ENCODE measurements around the gene APBA2. TPM values are rescaled to one million over a fixed set of nuclear protein-coding genes. Genes with fewer than 3 reads are reported as not detected.

APBA2 gene
- total and polyA plus RNA-seq, 10 donors = 5.8 to 33.8 (median 18.3) TPM

DNA sequence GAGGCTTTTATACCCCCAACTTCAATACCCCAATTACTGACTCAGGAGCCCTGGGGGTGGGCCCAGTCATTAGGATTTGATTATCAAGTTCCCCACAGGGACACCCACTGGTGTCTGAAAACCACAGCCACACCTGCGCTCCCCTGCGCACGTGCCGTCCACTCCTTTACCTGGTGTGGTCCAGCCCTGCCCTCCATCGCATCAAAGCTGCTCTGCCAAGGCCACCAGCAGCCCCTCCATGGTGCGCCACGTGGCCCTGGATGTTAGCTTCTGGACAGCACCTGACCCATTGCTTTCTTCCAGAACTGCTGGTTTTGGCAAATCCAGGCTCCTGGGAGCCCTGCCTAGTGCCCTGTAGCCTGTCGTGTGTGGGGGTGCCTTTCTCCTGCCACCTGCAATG, 247.5 kb downstream of the APBA2 start:
- Histone ChIP-seq H3K9me3 (no peaks in the 10 kb centered on the region), H3K36me3 (no peaks in the 10 kb centered on the region), H3K27ac (no peak overlapping the region), H3K27me3 (replicated peaks in 1 of 7) (peaks cover 0 to 20% (median 0%) of the 10 kb centered on the region in 7 donors), H3K4me1 (no peaks in the 10 kb centered on the region), H3K4me3 (no peak overlapping the region)
- 77 to 95% (median 85%) methylated on average over 7 to 8 of the region's 8 CpGs for WGBS, 5 donors
- DNase-seq = peak; percentile 67
- TF ChIP-seq POLR2A (IDR thresholded peaks at IDR 0.05) (no peak), POLR2AphosphoS5 (IDR thresholded peaks at IDR 0.05) (no peak)
- TF ChIP-seq, protein P1, sequence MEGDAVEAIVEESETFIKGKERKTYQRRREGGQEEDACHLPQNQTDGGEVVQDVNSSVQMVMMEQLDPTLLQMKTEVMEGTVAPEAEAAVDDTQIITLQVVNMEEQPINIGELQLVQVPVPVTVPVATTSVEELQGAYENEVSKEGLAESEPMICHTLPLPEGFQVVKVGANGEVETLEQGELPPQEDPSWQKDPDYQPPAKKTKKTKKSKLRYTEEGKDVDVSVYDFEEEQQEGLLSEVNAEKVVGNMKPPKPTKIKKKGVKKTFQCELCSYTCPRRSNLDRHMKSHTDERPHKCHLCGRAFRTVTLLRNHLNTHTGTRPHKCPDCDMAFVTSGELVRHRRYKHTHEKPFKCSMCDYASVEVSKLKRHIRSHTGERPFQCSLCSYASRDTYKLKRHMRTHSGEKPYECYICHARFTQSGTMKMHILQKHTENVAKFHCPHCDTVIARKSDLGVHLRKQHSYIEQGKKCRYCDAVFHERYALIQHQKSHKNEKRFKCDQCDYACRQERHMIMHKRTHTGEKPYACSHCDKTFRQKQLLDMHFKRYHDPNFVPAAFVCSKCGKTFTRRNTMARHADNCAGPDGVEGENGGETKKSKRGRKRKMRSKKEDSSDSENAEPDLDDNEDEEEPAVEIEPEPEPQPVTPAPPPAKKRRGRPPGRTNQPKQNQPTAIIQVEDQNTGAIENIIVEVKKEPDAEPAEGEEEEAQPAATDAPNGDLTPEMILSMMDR (IDR thresholded peaks at IDR 0.05 in 8 of 11, conservative IDR thresholded peaks at IDR 0.05 in 3 of 11) = no peak
- intact Hi-C loops (cut with DNase I; ENCODE audit: low total_unique reads) = no loop called here

DNA sequence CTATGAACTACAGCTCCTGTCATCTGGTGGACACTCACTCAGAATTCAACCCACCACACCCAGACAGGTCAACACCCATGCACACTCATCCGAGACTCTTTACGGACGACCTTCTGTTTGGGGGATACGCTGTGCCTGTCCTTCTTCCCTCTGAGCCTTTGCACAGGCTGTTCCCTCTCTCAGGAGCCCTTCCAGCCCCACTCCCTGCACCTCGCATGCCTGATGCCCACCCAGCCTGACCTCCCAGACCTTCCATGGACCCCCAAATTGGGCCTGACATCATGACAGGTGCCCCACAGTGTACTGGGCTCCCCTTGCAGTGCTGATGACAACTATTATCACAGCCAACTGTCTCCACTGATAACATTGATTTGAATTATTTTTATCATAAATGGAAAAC, 248.0 kb downstream of the APBA2 start:
- Histone ChIP-seq H3K27ac (no peak overlapping the region), H3K4me3 (no peak overlapping the region), H3K4me1 (no peaks in the 10 kb centered on the region), H3K27me3 (replicated peaks in 1 of 7) (peaks cover 0 to 23% (median under 1%) of the 10 kb centered on the region in 7 donors), H3K9me3 (no peaks in the 10 kb centered on the region), H3K36me3 (no peaks in the 10 kb centered on the region)
- intact Hi-C loops (cut with DNase I; ENCODE audit: low total_unique reads) = no loop called here
- 82 to 96% (median 88%) methylated on average over 5 of the region's 5 CpGs for whole genome bisulfite sequencing, 5 donors
- TF ChIP-seq, protein P1 (IDR thresholded peaks at IDR 0.05 in 8 of 11, conservative IDR thresholded peaks at IDR 0.05 in 3 of 11) = no peak
- no peak for TF ChIP-seq POLR2AphosphoS5 (IDR thresholded peaks at IDR 0.05)
- no peak for TF ChIP-seq POLR2A (IDR thresholded peaks at IDR 0.05)
- DNase-seq = no peak

DNA sequence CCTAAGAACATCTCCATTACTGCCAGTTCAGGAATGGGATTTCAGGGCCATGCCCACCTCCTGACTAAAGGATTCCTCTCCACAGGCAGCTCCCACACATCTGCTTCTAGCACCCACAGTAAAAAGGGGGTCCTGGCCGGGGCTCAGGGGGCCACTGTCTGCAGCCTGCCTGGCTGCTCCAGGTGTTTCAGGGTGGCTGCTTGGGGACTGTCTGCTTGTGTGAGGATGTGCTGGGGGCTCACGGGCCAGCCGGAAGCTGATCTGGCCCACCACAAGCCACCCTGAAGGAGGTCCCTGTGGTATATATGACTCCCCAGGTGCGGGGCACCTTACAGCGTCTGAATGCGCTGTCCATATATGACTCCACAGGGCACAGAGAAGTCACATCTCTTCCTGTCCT, 248.5 kb downstream of the APBA2 start:
- H3K36me3 ChIP-seq = no peaks in the 10 kb centered on the region
- intact Hi-C loops (cut with DNase I; ENCODE audit: low total_unique reads) = no loop called here
- no peaks in the 10 kb centered on the region for H3K9me3 ChIP-seq
- 86 to 95% (median 90%) methylated on average over 3 to 6 of the region's 6 CpGs for WGBS, 5 donors
- H3K27me3 ChIP-seq (replicated peaks in 1 of 7) = peaks cover 0 to 27% (median 4%) of the 10 kb centered on the region in 7 donors
- H3K4me3 ChIP-seq = no peak overlapping the region
- TF ChIP-seq, protein P1 (IDR thresholded peaks at IDR 0.05 in 8 of 11, conservative IDR thresholded peaks at IDR 0.05 in 3 of 11) = no peak
- TF ChIP-seq POLR2A (IDR thresholded peaks at IDR 0.05) = no peak
- TF ChIP-seq POLR2AphosphoS5 (IDR thresholded peaks at IDR 0.05) = no peak
- DNase-seq = peak; percentile 53
- no peaks in the 10 kb centered on the region for H3K4me1 ChIP-seq
- H3K27ac ChIP-seq = no peak overlapping the region

DNA sequence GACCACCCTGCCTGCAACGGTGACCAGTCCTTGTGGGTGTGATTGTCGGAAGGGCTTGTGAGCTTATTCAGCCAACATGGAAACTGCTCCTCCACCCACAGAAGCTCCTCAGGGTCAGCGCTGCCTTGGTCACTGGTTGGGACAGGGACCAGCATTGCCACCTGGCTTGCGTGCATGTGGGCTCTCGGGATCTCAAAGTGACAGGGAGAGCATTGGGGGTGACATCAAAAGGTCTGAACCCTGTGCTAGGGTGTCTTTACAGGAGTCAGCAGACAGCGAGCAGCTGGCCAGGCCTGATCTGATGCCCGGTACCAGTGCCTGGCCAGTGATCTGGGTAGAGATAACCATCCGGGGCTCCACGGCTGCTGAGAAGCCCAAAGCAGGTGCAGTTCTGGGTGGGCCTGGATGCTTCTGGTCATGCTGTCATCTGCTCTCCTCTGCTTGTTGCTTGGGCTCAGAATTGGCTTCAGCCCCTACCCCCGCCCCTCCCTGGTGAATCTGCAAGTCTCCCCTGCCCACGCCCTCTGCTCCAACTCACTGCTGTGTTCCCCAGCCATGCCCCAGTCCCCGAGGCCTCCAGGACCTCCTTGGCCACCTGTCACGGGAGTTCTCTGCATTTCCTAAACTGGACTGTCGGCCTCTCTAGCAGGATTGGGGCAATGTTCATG, 249.0 kb downstream of the APBA2 start:
- Histone ChIP-seq H3K4me3 (no peak overlapping the region), H3K9me3 (no peaks in the 10 kb centered on the region), H3K27me3 (replicated peaks in 1 of 7) (peaks cover 0 to 32% (median 9%) of the 10 kb centered on the region in 7 donors), H3K27ac (no peak overlapping the region), H3K4me1 (peaks cover 0 to 5% (median 4%) of the 10 kb centered on the region in 6 donors), H3K36me3 (no peaks in the 10 kb centered on the region)
- WGBS, 5 donors = 85 to 89% (median 87%) methylated on average over 11 to 14 of the region's 14 CpGs
- TF ChIP-seq, protein P1 (IDR thresholded peaks at IDR 0.05 in 8 of 11, conservative IDR thresholded peaks at IDR 0.05 in 3 of 11) = no peak
- no peak for TF ChIP-seq POLR2AphosphoS5 (IDR thresholded peaks at IDR 0.05)
- no peak for TF ChIP-seq POLR2A (IDR thresholded peaks at IDR 0.05)
- intact Hi-C loops (cut with DNase I; ENCODE audit: low total_unique reads) = no loop called here
- DNase-seq = no peak
